K562 (cell line): ENCODE data around the gene TRIO. TPM values are rescaled to one million over a fixed set of nuclear protein-coding genes. Genes with fewer than 3 reads are reported as not detected.
A peak's percentile ranks its signal among the peaks of the same experiment; 100 is the strongest.

ENCODE experiments used
- ATAC-seq: fragments of 200-7000 bp; cut with Tn5 transposase; 3 replicates; pipeline ENCODE4 v1.9.1; 2020; ENCODE audit warnings: moderate library complexity
- BruUV-seq: library from RNA; stranded (reverse); fragments of 400-500 nt; replicated peaks from 2 replicates; lab custom pipeline; 2021; lab: Mats Ljungman, UMichigan
- CTCF ChIA-PET: fragments of 300-600 bp; formaldehyde crosslinking; extraction: SDS; loops from one replicate; lab custom pipeline; 2021; ENCODE audit warnings: low intra/inter-chr PET ratio; lab: Yijun Ruan, JAX
- POLR2A ChIA-PET: fragments of 300-600, 350-650 bp; sonication (Branson Sonifier 250); formaldehyde crosslinking; extraction: SDS; loops from one replicate; lab custom pipeline; 2021; ENCODE audit warnings: antibody characterized with exemption, inconsistent platforms; lab: Yijun Ruan, JAX
- DNase-seq, 4 experiments: peaks; one replicate each; pipeline versions ENCODE4 v3.0.0 to v3.0.0-alpha.2; 2011 to 2018; ENCODE audit warnings: low spot score in 3 of 4, mixed read lengths in 3 of 4; ENCODE audit errors: extremely low read depth in 1 of 4
- FAIRE-seq: peaks from 2 replicates; lab custom pipeline; 2011; peaks lifted over from hg19 to GRCh38; lab: Jason Lieb, UNC
- H2AFZ ChIP-seq: 2 replicates; pipeline ENCODE4 v1.6.0; 2011; ENCODE audit warnings: low read depth, low read length, control low read depth, inconsistent platforms
- H3K27ac ChIP-seq: fragments of 200-600 bp; 3 replicates; pipeline ENCODE4 v1.8.0; 2011; ENCODE audit warnings: low read depth, mild to moderate bottlenecking, control low read depth, inconsistent platforms, low read length, moderate library complexity, mixed read lengths; ENCODE audit errors: extremely low read depth
- H3K27me3 ChIP-seq, 2 experiments: fragments of 300-600 bp in 1 of 2; 2 replicates in 1 of 2; 3 replicates in 1 of 2; pipeline versions ENCODE4 v1.6.0 to v1.8.0; 2011; ENCODE audit warnings: inconsistent platforms in 2 of 2, low read length in 2 of 2, mild to moderate bottlenecking in 1 of 2, mixed read lengths in 1 of 2, moderate library complexity in 1 of 2; ENCODE audit not compliant: control insufficient read depth in 2 of 2, insufficient read depth in 2 of 2
- H3K36me3 ChIP-seq: fragments of 300-600 bp; 3 replicates; pipeline ENCODE4 v1.8.0; 2011; ENCODE audit warnings: mild to moderate bottlenecking, low read length, inconsistent platforms; ENCODE audit not compliant: control insufficient read depth, insufficient read depth
- H3K4me1 ChIP-seq, 2 experiments: fragments of 200-600 bp in 1 of 2; replicated peaks in 1 of 2; 2 replicates in 1 of 2; 3 replicates in 1 of 2; pipeline versions ENCODE4 v1.5.1 to v1.8.0; 2011; ENCODE audit warnings: inconsistent platforms in 2 of 2, low read length in 2 of 2, mild to moderate bottlenecking in 1 of 2, mixed read lengths in 1 of 2, moderate library complexity in 1 of 2; ENCODE audit not compliant: control insufficient read depth in 2 of 2, insufficient read depth in 2 of 2
- H3K4me2 ChIP-seq: 2 replicates; pipeline ENCODE4 v1.6.1; 2011; ENCODE audit warnings: low read length, control low read depth, inconsistent platforms, mixed read lengths; ENCODE audit not compliant: insufficient read depth
- H3K4me3 ChIP-seq: fragments of 200-600 bp; sonication (generic), shearing (Covaris generic); 2 replicates; pipeline ENCODE4 v1.5.1; 2016; ENCODE audit warnings: control low read depth, inconsistent platforms
- H3K79me2 ChIP-seq: fragments of 200-600 bp; 3 replicates; pipeline ENCODE4 v1.8.0; 2011; ENCODE audit warnings: low read length, inconsistent platforms; ENCODE audit not compliant: control insufficient read depth, insufficient read depth
- H3K9ac ChIP-seq, 2 experiments: 2 replicates each; pipeline versions ENCODE4 v1.6.0 to v1.6.1; 2011; ENCODE audit warnings: low read depth in 2 of 2, low read length in 2 of 2, control low read depth in 1 of 2, inconsistent platforms in 1 of 2, mild to moderate bottlenecking in 1 of 2, mixed read lengths in 1 of 2; ENCODE audit not compliant: insufficient read depth in 1 of 2
- H3K9me1 ChIP-seq: one replicate; pipeline ENCODE4 v1.6.0; 2011; ENCODE audit warnings: inconsistent platforms, mild to moderate bottlenecking, low read length, moderate library complexity; ENCODE audit not compliant: control insufficient read depth, insufficient read depth
- H3K9me3 ChIP-seq: replicated peaks from 2 replicates; pipeline ENCODE4 v1.5.1; 2011; ENCODE audit warnings: low read depth, low read length, inconsistent platforms; ENCODE audit not compliant: control insufficient read depth, insufficient read depth
- H4K20me1 ChIP-seq: replicated peaks from 2 replicates; pipeline ENCODE4 v1.6.1; 2011; ENCODE audit warnings: low read length, inconsistent platforms, mixed read lengths; ENCODE audit not compliant: control insufficient read depth, insufficient read depth
- BACH1 ChIP-seq: fragments of 200-800 bp; sonication (Bioruptor generic); IDR thresholded peaks from 2 replicates; pipeline ENCODE4 v1.6.1; 2016; ENCODE audit warnings: missing genetic modification characterization, missing compliant biosample characterization
- C11orf30 ChIP-seq: fragments of 450-650 bp; IDR thresholded peaks from 2 replicates; pipeline ENCODE4 v1.6.1; 2016; ENCODE audit warnings: low read depth, mild to moderate bottlenecking
- MAFG ChIP-seq: fragments of 450-650 bp; conservative IDR thresholded peaks from 2 replicates; pipeline ENCODE4 v1.6.1; 2016; ENCODE audit warnings: missing genetic modification characterization, missing compliant biosample characterization
- MAFK ChIP-seq: IDR thresholded peaks from 2 replicates; pipeline ENCODE4 v1.6.1; 2011; ENCODE audit warnings: low read length, improper control_type of control experiment
- NFE2L1 ChIP-seq: fragments of 450-650 bp; IDR thresholded peaks from 2 replicates; pipeline ENCODE4 v1.6.1; 2016; ENCODE audit warnings: missing genetic modification characterization, low read depth, mild to moderate bottlenecking, missing compliant biosample characterization, moderate library complexity, borderline replicate concordance
- RNF219 ChIP-seq: fragments of 250-450 bp; sonication (Bioruptor Pico); IDR thresholded peaks from 2 replicates; pipeline ENCODE4 v1.5.0; 2022; ENCODE audit warnings: mild to moderate bottlenecking
- RUNX1 ChIP-seq: sonication (generic); IDR thresholded peaks from 2 replicates; pipeline ENCODE4 v1.6.1; 2016; ENCODE audit warnings: antibody characterized with exemption, low read depth
- ZMIZ1 ChIP-seq, 2 experiments: fragments of 150-350 bp in 1 of 2; IDR thresholded peaks; 2 replicates each; pipeline ENCODE4 v1.6.1; 2012 to 2016; ENCODE audit warnings: low read depth in 2 of 2, low read length in 2 of 2, mild to moderate bottlenecking in 1 of 2, moderate library complexity in 1 of 2
- ZNF253 ChIP-seq: fragments of 250-450 bp; sonication (Bioruptor Pico); conservative IDR thresholded peaks from 2 replicates; pipeline ENCODE4 v1.6.1; 2021; ENCODE audit warnings: mild to moderate bottlenecking
- ZNF316 ChIP-seq: fragments of 450-650 bp; IDR thresholded peaks from 2 replicates; pipeline ENCODE4 v1.6.1; 2016
- WGBS: fragments of 100-300 bp; shearing (Covaris generic); methylation state at CpG from one replicate; pipeline ENCODE4 v1.1.6; 2016; ENCODE audit warnings: low coverage, mixed read lengths; ENCODE audit not compliant: insufficient coverage; ENCODE audit errors: missing lambda C conversion rate; 5-methylcytosine and 5-hydroxymethylcytosine counted together
- in situ Hi-C: fragments of 300-500 bp; cut with MboI; formaldehyde crosslinking; loops from 4 replicates; pipeline ENCODE4 v1.15.0; 2018; ENCODE audit warnings: inconsistent platforms, mixed read lengths
- intact Hi-C: fragments of 100-400 bp; cut with micrococcal nuclease; formaldehyde crosslinking; loops from 2 replicates; pipeline ENCODE4 v1.14.2; 2022
- polyA plus RNA-seq, 8 experiments: library from polyadenylated mRNA; depleted of rRNA in 4 of 8; stranded (reverse) in 5 of 8; unstranded in 3 of 8; fragments of >200 nt; fragmentation: Nextera tagmentation in 2 of 8; fragmentation: Illumina TruSeq in 1 of 8; extraction: Ambion mirVana in 2 of 8; extraction: Trizol in 1 of 8; gene quantifications; 2 replicates each; pipeline versions ENCODE4 v1.2.1 to v1.2.3, GENCODE V29; 2011 to 2014; ENCODE audit warnings: inconsistent platforms in 1 of 8, missing spikeins in 1 of 8
- total RNA-seq, 7 experiments: library from RNA; depleted of rRNA in 6 of 7; stranded (reverse); fragments of >200 nt in 6 of 7; fragmentation: Illumina TruSeq in 2 of 7; extraction: Trizol in 2 of 7; gene quantifications; 2 replicates each; pipeline versions ENCODE4 v1.2.1 to v1.2.3, GENCODE V29; 2011 to 2021; ENCODE audit warnings: low replicate concordance in 1 of 7

The TRIO gene
- total and polyA plus RNA-seq, 9 of the 15 experiments (the other 6 are each of a cell fraction or from before 2014, with no cell fraction given), result 0.24 to 5.0 (median 1.1) TPM

- H3K27ac ChIP-seq, result no peak overlapping the region
- no peak overlapping the region for H2AFZ ChIP-seq
- POLR2A ChIA-PET, result no interaction called here
- CTCF ChIA-PET, result no interaction called here
- DNase-seq, result no peak
- H3K4me2 ChIP-seq, result no peak overlapping the region
- TF ChIP-seq RNF219 (CRISPR knock-in tag), result no peak
- in situ Hi-C loops (no loop called here), intact Hi-C loops (no loop called here)
- no peak for ATAC-seq
- no peaks in the 10 kb centered on the region for H3K36me3 ChIP-seq
- H3K4me3 ChIP-seq, result no peak overlapping the region
- no TSS peak for BruUV-seq
- H3K9me1 ChIP-seq, result no peaks in the 10 kb centered on the region
- no peaks in the 10 kb centered on the region for H3K4me1 ChIP-seq
- peaks cover 15 to 16% of the 10 kb centered on the region in 2 experiments for H3K27me3 ChIP-seq
- no peak for FAIRE-seq
- H4K20me1 ChIP-seq, result no peaks in the 10 kb centered on the region
- H3K9ac ChIP-seq, result no peak overlapping the region
- no peaks in the 10 kb centered on the region for H3K9me3 ChIP-seq
- H3K79me2 ChIP-seq, result no peaks in the 10 kb centered on the region
- WGBS, result 0% methylated on average over 3 of the region's 3 CpGs
Measured at GRCh38 chr5:14236757-14237156, 93.6 kb downstream of the TRIO start.

- DNase-seq (no peak), FAIRE-seq (no peak), ATAC-seq (no peak)
- intact Hi-C loops, result no loop called here
- Histone ChIP-seq H4K20me1 (no peaks in the 10 kb centered on the region), H3K4me3 (no peak overlapping the region), H3K36me3 (no peaks in the 10 kb centered on the region), H3K4me2 (no peak overlapping the region), H3K9me3 (no peaks in the 10 kb centered on the region), H3K4me1 (no peaks in the 10 kb centered on the region), H2AFZ (no peak overlapping the region), H3K79me2 (no peaks in the 10 kb centered on the region), H3K27ac (no peak overlapping the region), H3K9me1 (no peaks in the 10 kb centered on the region), H3K9ac (no peak overlapping the region), H3K27me3 (peaks cover 15 to 16% of the 10 kb centered on the region in 2 experiments)
- ChIA-PET CTCF (no interaction called here), POLR2A (no interaction called here)
- in situ Hi-C loops, result no loop called here
- WGBS, result 8% methylated on average over 12 of the region's 12 CpGs
- no TSS peak for BruUV-seq
- TF ChIP-seq C11orf30, result peak; percentile 90
- no peak for TF ChIP-seq ZMIZ1 (IDR thresholded peaks at IDR 0.05; ENCODE audit: low read depth in 2 of 2, low read length in 2 of 2)
- TF ChIP-seq ZNF316, result peak; percentile 94
- peak; percentile 71; the same call in 1 of the 2 replicates for TF ChIP-seq BACH1
- TF ChIP-seq MAFK, result peak; percentile 91
- no peak for TF ChIP-seq ZNF253 (CRISPR knock-in tag)
- TF ChIP-seq MAFG (tag), result peak; percentile 94
- peak; percentile 79; the same call in 1 of the 2 replicates for TF ChIP-seq NFE2L1 (tag)
- TF ChIP-seq RUNX1, result no peak
Measured at GRCh38 chr5:14237317-14238086, 94.4 kb downstream of the TRIO start.
